ENCODE measurements around the gene TMPRSS13. TPM values are rescaled to one million over a fixed set of nuclear protein-coding genes. Genes with fewer than 3 reads are reported as not detected.

TMPRSS13 gene
- polyA plus RNA-seq, 1 donor from 2014 or later, result not detected

- Histone ChIP-seq H3K9me2 (ENCODE audit: insufficient read depth, low read length) (no peaks in the 10 kb centered on the region), H3K4me2 (ENCODE audit: low read length) (no peak overlapping the region), H3K27me3 (ENCODE audit: insufficient read depth, low read depth, low read length) (no peaks in the 10 kb centered on the region), H3K9me3 (ENCODE audit: low read length) (no peaks in the 10 kb centered on the region), H3K4me3 (ENCODE audit: low read length) (no peak overlapping the region), H3K9ac (ENCODE audit: low read length) (no peak overlapping the region), H2AFZ (ENCODE audit: low read depth, low read length) (no peak overlapping the region), H4K20me1 (ENCODE audit: insufficient read depth) (no peaks in the 10 kb centered on the region), H3K79me2 (replicated peaks; ENCODE audit: insufficient read depth, low read length) (no peaks in the 10 kb centered on the region), H3F3A (ENCODE audit: insufficient read depth, low read length, poor library complexity, severe bottlenecking) (no peaks in the 10 kb centered on the region), H3K27ac (ENCODE audit: low read length) (no peak overlapping the region), H3K36me3 (ENCODE audit: insufficient read depth, low read length) (no peaks in the 10 kb centered on the region)
- TF ChIP-seq SMC3 (conservative IDR thresholded peaks at IDR 0.05; ENCODE audit: poor library complexity) (no peak), EP300 (conservative IDR thresholded peaks at IDR 0.05; ENCODE audit: poor library complexity, severe bottlenecking) (no peak), TAF1 (IDR thresholded peaks at IDR 0.05; ENCODE audit: low read depth) (no peak), CTCF (IDR thresholded peaks at IDR 0.05; ENCODE audit: poor library complexity, severe bottlenecking) (no peak), POLR2AphosphoS5 (IDR thresholded peaks at IDR 0.05) (no peak), MXI1 (conservative IDR thresholded peaks at IDR 0.05; ENCODE audit: poor library complexity, severe bottlenecking) (no peak), REST (IDR thresholded peaks at IDR 0.05; ENCODE audit: borderline replicate concordance) (no peak)
Measured at GRCh38 chr11:117969160-117969991, 40.2 kb upstream of the TMPRSS13 start.

GRCh38 chr11:117966908-117967307 is 37.7 kb upstream of the TMPRSS13 start:
- Histone ChIP-seq H3K4me2 (ENCODE audit: low read length) (no peak overlapping the region), H3K36me3 (ENCODE audit: insufficient read depth, low read length) (no peaks in the 10 kb centered on the region), H3K9ac (ENCODE audit: low read length) (no peak overlapping the region), H2AFZ (ENCODE audit: low read depth, low read length) (no peak overlapping the region), H4K20me1 (ENCODE audit: insufficient read depth) (no peaks in the 10 kb centered on the region), H3K9me3 (ENCODE audit: low read length) (no peaks in the 10 kb centered on the region), H3K27me3 (ENCODE audit: insufficient read depth, low read depth, low read length) (no peaks in the 10 kb centered on the region), H3K4me3 (ENCODE audit: low read length) (no peak overlapping the region), H3K27ac (ENCODE audit: low read length) (no peak overlapping the region), H3K79me2 (replicated peaks; ENCODE audit: insufficient read depth, low read length) (no peaks in the 10 kb centered on the region), H3K9me2 (ENCODE audit: insufficient read depth, low read length) (no peaks in the 10 kb centered on the region), H3F3A (ENCODE audit: insufficient read depth, low read length, poor library complexity, severe bottlenecking) (no peaks in the 10 kb centered on the region)
- no peak for TF ChIP-seq MXI1 (conservative IDR thresholded peaks at IDR 0.05; ENCODE audit: poor library complexity, severe bottlenecking)
- TF ChIP-seq EZH2 (IDR thresholded peaks at IDR 0.05; ENCODE audit: borderline replicate concordance, insufficient read depth, low read length, poor library complexity, severe bottlenecking), result no peak
- no peak for TF ChIP-seq TAF1 (IDR thresholded peaks at IDR 0.05; ENCODE audit: low read depth)
- TF ChIP-seq SMC3 (conservative IDR thresholded peaks at IDR 0.05; ENCODE audit: poor library complexity), result no peak
- TF ChIP-seq RAD21 (conservative IDR thresholded peaks at IDR 0.05), result no peak
- no peak for TF ChIP-seq REST (IDR thresholded peaks at IDR 0.05; ENCODE audit: borderline replicate concordance)
- TF ChIP-seq POLR2AphosphoS5 (IDR thresholded peaks at IDR 0.05), result no peak
- no peak for TF ChIP-seq EP300 (conservative IDR thresholded peaks at IDR 0.05; ENCODE audit: poor library complexity, severe bottlenecking)
- TF ChIP-seq CTCF (IDR thresholded peaks at IDR 0.05; ENCODE audit: poor library complexity, severe bottlenecking), result no peak

Measured in neural cell (in vitro differentiated cells).